Aorta (tissue), 5 donors: ENCODE results near the gene NTM. TPM values are rescaled to one million over a fixed set of nuclear protein-coding genes. Genes with fewer than 3 reads are reported as not detected.

Experiments
- ATAC-seq: fragments of 200-7000 bp; cut with Tn5 transposase; one replicate; pipeline ENCODE4 v1.9.1; 2022; ENCODE audit warnings: moderate library complexity; ENCODE audit not compliant: low FRiP score
- DNase-seq, 2 donors: peaks; one replicate each; pipeline ENCODE4 v3.0.0-alpha.2; 2020
- H3K27ac ChIP-seq, 2 donors: one replicate each; pipeline ENCODE4 v1.5.1; 2013; ENCODE audit warnings: low read length in 2 of 2, mild to moderate bottlenecking in 2 of 2, moderate library complexity in 2 of 2, control low read depth in 1 of 2, inconsistent platforms in 1 of 2, low read depth in 1 of 2
- H3K27me3 ChIP-seq, 2 donors: one replicate each; pipeline ENCODE4 v1.6.1; 2013; ENCODE audit warnings: control low read depth in 1 of 2, low read length in 1 of 2, mild to moderate bottlenecking in 1 of 2, moderate library complexity in 1 of 2; ENCODE audit not compliant: insufficient read depth in 2 of 2, control insufficient read depth in 1 of 2
- H3K36me3 ChIP-seq, 2 donors: one replicate each; pipeline ENCODE4 v1.6.1; 2013; ENCODE audit warnings: control low read depth in 1 of 2, low read length in 1 of 2, mild to moderate bottlenecking in 1 of 2; ENCODE audit not compliant: insufficient read depth in 2 of 2, control insufficient read depth in 1 of 2
- H3K4me1 ChIP-seq, 2 donors: one replicate each; pipeline ENCODE4 v1.6.1; 2013; ENCODE audit warnings: low read length in 2 of 2, control low read depth in 1 of 2, mild to moderate bottlenecking in 1 of 2, moderate library complexity in 1 of 2; ENCODE audit not compliant: insufficient read depth in 2 of 2, control insufficient read depth in 1 of 2
- H3K4me3 ChIP-seq, 2 donors: one replicate each; pipeline ENCODE4 v1.5.1; 2013; ENCODE audit warnings: low read length in 2 of 2, control low read depth in 1 of 2, mild to moderate bottlenecking in 1 of 2
- H3K9me3 ChIP-seq: one replicate; pipeline ENCODE4 v1.6.1; 2013; ENCODE audit warnings: mild to moderate bottlenecking, low read length; ENCODE audit not compliant: control insufficient read depth
- WGBS, 2 donors: extraction: QIAGEN DNeasy Blood & Tissue Kit; methylation state at CpG; one replicate each; pipeline ENCODE4 v1.1.7; 2013; 5-methylcytosine and 5-hydroxymethylcytosine counted together
- intact Hi-C, 2 donors: fragments of 100-400 bp; cut with DNase I; formaldehyde crosslinking; loops; one replicate each; pipeline versions ENCODE4 v1.14.2 to v1.15.0; 2022
- polyA plus RNA-seq, 2 donors: library from polyadenylated mRNA; stranded (reverse); fragments of 200-250 nt; gene quantifications; one replicate each; pipeline ENCODE4 v1.2.3, GENCODE V29; 2013
- total RNA-seq, 2 donors: library from RNA; stranded (reverse); fragmentation: NEBNext Ultra II Directional; extraction: Animal tissue kit (Norgen Biotek cat#: 25700); gene quantifications; one replicate each; pipeline ENCODE4 v1.2.1, GENCODE V29; 2021
- donor health status: healthy with polysubstance abuse.
- donor health status: Bipolar disorder and iron deficiency.
- donor health status: DM: no; HTN: no; CAD: no.
- donor health status: DM: no; HTN: no; CAD: no.
- donor health status: DM: yes; HTN: yes; CAD: no.

Gene NTM
- total and polyA plus RNA-seq, 4 donors = 0.28 to 5.3 (median 1.9) TPM; not detected in 1

DNA sequence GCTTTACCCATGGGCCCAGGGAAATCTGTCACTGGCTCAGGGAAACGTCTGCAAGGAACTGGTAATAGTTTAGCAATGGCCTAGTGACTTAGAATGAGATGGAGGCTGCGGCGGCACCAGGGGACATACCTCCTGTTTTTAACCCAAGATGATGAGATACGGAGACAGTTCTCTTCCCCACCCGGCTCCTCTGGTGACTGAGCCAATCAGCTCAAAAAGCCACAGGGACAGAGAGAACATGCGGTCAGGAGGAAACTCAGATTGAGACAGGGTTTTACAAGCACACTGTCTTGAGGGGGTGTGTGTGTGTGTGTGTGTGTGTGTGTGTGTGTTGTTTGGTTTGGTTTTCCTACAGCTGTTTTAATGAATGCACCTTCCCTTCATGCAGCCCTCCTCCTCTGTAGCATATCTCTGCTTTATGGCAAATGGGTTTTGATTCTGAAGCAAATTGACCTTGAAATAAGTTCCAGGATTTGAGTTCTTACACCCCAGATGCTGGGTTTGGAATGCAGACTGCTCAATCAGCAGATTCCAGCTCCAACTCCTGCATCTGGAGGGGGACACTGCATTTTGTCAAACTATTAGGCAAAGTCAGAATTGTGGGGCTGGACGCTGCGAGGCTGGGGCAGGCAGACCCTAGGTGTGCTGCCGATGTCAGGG, 246.2 kb downstream of the NTM start:
- DNase-seq (no peak), ATAC-seq (no peak)
- Histone ChIP-seq H3K4me1 (no peaks in the 10 kb centered on the region), H3K36me3 (no peaks in the 10 kb centered on the region), H3K9me3 (peaks cover 2% of the 10 kb centered on the region), H3K27ac (no peak overlapping the region), H3K27me3 (no peaks in the 10 kb centered on the region), H3K4me3 (no peak overlapping the region)
- intact Hi-C loops = no loop called here
- 46 to 50% methylated on average over 9 of the region's 9 CpGs for WGBS, 2 donors

DNA sequence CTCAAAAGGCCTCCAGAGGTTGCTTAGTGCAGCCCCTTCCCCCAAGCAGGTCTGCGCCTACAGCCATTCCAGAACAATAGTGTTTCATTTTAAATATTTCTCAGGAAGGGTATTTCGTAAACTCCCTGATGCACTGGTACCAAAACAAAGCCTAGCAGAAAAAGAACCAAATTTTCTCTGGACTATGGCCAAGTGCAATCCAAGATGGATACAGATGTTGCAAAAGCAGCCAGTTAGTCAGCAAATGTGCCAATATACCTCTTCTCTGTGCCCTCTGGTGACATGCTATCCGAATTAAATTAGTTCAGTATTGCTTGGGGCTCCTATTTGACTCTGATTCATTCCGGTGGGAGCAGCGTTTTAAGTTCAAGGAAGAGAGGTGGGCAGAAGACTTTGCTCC, 247.8 kb downstream of the NTM start:
- ATAC-seq (no peak), DNase-seq (no peak)
- intact Hi-C loops = no loop called here
- 72 to 74% methylated on average over 5 of the region's 5 CpGs for WGBS, 2 donors
- no peaks in the 10 kb centered on the region for H3K36me3 ChIP-seq
- H3K4me3 ChIP-seq = no peak overlapping the region
- peaks cover 2% of the 10 kb centered on the region for H3K9me3 ChIP-seq
- H3K4me1 ChIP-seq = no peaks in the 10 kb centered on the region
- no peak overlapping the region for H3K27ac ChIP-seq
- H3K27me3 ChIP-seq = no peaks in the 10 kb centered on the region

DNA sequence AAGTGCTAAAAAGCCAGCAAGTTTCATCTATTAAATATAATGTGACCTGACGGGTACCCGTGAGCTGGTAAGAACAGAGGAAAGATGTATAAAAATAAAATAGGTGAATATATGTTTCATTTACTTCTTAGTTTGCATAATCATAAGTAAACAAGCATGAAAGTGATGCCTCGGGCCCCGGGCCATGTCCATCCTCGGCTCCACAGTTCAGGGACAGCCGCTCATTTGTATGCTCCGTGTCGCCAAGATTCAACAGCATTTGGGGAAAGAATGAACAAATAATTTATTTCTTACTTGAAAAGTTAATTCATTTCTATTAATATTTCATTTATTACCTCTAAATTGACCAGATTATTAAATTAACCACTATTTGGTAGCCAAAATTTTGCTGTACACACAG, 251.8 kb downstream of the NTM start:
- WGBS, 2 donors = 82 to 84% methylated on average over 8 of the region's 8 CpGs
- Histone ChIP-seq H3K27ac (no peak overlapping the region), H3K27me3 (no peaks in the 10 kb centered on the region), H3K9me3 (peaks cover 2% of the 10 kb centered on the region), H3K4me3 (no peak overlapping the region), H3K4me1 (no peaks in the 10 kb centered on the region), H3K36me3 (no peaks in the 10 kb centered on the region)
- intact Hi-C loops = no loop called here
- ATAC-seq = no peak
- no peak for DNase-seq

DNA sequence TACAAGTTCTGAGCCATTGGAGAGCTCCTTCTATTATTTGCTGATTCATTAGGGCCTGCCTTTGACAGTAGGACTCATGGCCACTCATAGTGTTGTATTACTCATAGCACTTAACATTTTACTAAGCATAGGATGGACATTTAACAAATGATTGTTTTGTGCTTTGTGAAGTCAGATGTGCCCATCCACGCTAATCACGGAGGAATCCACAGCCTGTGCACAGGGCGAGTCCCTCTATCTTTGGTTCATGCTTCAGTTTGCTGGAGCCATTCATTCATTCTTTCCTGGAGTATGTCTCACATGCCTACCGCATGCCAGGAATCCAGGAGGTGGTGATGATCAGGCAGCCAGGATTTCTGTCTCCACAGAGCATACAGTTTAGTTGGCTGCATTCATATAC, 254.1 kb downstream of the NTM start:
- H3K36me3 ChIP-seq = no peaks in the 10 kb centered on the region
- H3K4me1 ChIP-seq = no peaks in the 10 kb centered on the region
- H3K27ac ChIP-seq = no peak overlapping the region
- H3K9me3 ChIP-seq = peaks cover 3% of the 10 kb centered on the region
- intact Hi-C loops = no loop called here
- no peak overlapping the region for H3K4me3 ChIP-seq
- no peaks in the 10 kb centered on the region for H3K27me3 ChIP-seq
- WGBS, 2 donors = 89 to 91% methylated on average over 4 of the region's 4 CpGs
- no peak for DNase-seq
- no peak for ATAC-seq

DNA sequence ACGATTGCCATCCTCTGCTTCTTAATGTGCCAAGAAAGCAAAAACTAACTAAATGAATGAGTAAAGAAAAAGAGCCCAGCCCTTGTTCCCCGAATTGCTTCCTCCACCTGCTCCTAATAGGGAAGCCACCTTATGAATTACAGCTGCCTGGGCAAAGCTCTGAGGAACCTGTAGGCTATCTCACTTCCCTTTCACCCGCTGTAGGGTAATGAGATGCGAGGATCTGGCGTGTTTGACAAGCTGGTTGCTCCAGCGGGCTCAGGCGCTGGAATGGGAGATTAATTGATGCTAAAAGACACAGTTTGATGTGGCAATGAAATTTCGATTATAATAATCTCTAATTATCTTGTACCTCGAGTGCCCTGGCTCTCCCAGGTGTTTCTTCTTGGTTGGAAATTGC, 256.4 kb downstream of the NTM start:
- Histone ChIP-seq H3K27ac (no peak overlapping the region), H3K36me3 (no peaks in the 10 kb centered on the region), H3K4me3 (no peak overlapping the region), H3K4me1 (no peaks in the 10 kb centered on the region), H3K9me3 (peaks cover 1% of the 10 kb centered on the region), H3K27me3 (no peaks in the 10 kb centered on the region)
- 69 to 73% methylated on average over 9 of the region's 9 CpGs for WGBS, 2 donors
- no peak for DNase-seq
- ATAC-seq = no peak
- intact Hi-C loops = no loop called here

DNA sequence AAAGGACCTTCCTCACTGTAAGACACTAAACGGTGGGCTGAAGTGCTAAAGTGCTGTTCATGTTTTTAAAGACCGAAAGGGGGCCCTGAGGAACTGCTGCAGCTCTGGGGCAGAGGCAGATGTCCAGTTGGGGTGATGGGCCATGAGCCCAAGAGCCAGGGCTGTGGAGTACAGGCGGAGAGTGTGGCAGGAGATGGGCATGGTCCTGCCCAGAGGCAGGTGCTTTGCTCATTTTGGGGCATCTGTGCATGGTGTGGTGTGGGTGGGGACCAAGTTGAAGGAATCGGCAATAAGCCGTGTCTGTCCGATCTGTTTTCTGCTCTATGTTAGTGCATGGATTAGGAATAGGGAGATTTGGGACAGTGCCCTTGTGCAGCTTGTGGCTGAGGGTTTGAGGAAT, 258.3 kb downstream of the NTM start:
- intact Hi-C loops = no loop called here
- no peak for ATAC-seq
- H3K4me1 ChIP-seq = no peaks in the 10 kb centered on the region
- no peak overlapping the region for H3K27ac ChIP-seq
- WGBS, 2 donors = 91% methylated on average over 6 of the region's 6 CpGs
- H3K4me3 ChIP-seq = no peak overlapping the region
- H3K9me3 ChIP-seq = peaks cover 1% of the 10 kb centered on the region
- no peaks in the 10 kb centered on the region for H3K27me3 ChIP-seq
- H3K36me3 ChIP-seq = no peaks in the 10 kb centered on the region
- DNase-seq = no peak

DNA sequence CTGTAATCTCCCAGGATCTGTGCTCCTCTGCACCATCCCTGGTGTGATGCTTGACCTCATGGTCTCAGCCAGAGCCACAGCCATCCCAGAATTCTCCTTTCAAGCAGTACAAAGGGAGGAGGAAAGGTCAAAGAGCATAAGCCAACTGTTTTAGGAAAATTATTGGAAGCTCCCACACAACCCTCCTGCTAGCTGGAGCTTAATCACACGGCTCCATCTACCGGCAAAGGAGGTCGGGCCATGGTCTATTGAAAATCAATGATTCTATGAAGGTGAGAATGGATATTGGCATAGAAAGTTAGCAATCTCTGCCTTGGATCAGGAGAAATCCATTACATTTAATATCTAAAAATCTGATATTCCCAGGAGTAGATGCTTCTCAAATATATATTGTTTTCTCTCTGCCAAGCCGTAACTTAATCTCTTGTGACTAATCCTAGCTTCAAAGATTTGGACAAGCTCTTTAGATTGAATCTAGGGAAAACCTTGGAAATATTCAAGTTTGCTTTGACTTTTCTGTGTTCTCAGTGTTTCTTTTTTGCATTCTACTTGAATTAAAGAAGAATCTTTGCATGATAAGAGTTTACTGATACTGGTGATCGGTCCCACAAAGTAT, 259.6 kb downstream of the NTM start:
- no peaks in the 10 kb centered on the region for H3K27me3 ChIP-seq
- no peak for DNase-seq
- no peak overlapping the region for H3K4me3 ChIP-seq
- H3K4me1 ChIP-seq = no peaks in the 10 kb centered on the region
- H3K9me3 ChIP-seq = peaks cover 1% of the 10 kb centered on the region
- ATAC-seq = no peak
- no peaks in the 10 kb centered on the region for H3K36me3 ChIP-seq
- H3K27ac ChIP-seq = no peak overlapping the region
- WGBS, 2 donors = 67 to 69% methylated on average over 5 of the region's 5 CpGs
- intact Hi-C loops = no loop called here

DNA sequence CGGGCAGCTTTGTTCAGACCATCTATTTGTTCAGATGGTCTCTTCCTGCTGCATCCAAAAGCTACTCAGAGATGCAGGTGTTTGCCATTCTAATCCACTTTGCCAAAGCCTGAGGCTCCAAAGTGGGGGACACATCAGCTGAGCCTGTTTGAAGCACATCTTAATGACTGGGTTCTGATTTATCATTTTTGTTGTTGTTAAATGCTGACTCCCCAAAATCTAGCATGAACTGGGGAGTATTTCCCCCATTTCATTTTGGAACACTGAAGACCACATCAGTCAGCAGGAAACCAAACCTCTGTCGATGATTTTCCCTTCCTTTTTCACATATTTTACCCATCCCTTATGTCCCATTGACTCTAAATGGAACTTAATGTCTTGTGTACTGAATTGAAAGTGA, 262.6 kb downstream of the NTM start:
- WGBS, 2 donors = 87 to 94% methylated on average over 2 of the region's 2 CpGs
- no peak overlapping the region for H3K27ac ChIP-seq
- H3K4me3 ChIP-seq = no peak overlapping the region
- H3K27me3 ChIP-seq = no peaks in the 10 kb centered on the region
- intact Hi-C loops = no loop called here
- H3K36me3 ChIP-seq = no peaks in the 10 kb centered on the region
- ATAC-seq = no peak
- no peaks in the 10 kb centered on the region for H3K4me1 ChIP-seq
- DNase-seq = no peak
- H3K9me3 ChIP-seq = peaks cover 1% of the 10 kb centered on the region

DNA sequence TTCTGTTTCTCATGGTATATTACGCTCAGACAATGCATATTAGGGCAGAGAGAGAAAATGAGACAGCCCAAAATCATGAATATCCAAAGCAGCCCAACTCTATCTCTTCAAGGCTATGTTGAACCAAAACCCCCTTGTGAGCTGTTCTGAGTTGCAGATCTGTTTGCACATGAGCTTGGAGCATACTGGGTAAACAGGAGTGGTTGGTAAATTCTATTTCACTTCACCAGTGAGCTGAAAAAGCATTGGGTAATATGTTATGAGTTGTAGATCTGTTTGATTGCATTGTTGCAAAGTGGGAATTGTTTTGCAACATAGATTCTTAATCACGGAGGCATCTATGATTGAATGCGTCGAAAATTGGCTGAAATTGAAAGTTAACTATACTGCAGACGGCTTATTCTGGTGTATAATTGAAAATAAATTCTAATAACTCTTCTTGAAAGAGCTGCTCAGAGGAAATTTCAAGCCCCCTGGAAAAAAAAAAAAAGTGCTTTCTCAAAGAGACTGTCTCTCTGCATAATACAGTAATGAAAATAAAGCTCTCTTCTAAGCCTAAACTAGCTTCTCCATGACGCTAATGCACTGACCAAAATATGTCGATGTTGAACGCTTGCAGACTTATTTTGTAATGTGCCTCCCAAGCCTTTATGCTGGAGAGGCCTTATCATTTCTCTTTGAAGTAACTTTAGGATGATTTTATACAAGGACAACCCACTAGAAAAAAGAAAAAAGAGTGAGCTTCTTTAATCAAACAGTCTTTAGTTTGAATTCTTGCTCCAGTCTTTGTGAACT, 263.7 kb downstream of the NTM start:
- Histone ChIP-seq H3K36me3 (no peaks in the 10 kb centered on the region), H3K4me3 (no peak overlapping the region), H3K9me3 (peaks cover 1% of the 10 kb centered on the region), H3K27ac (no peak overlapping the region), H3K27me3 (no peaks in the 10 kb centered on the region), H3K4me1 (no peaks in the 10 kb centered on the region)
- intact Hi-C loops = no loop called here
- ATAC-seq (no peak), DNase-seq (no peak)
- 64 to 75% methylated on average over 8 of the region's 8 CpGs for WGBS, 2 donors
